NCI-H128 (cell line): ENCODE results near the gene GPR132.
"Not testable (repeated sequence)": the region's sequence is repeated elsewhere in the genome, so short reads cannot be mapped to it uniquely, and the experiment has no call there.

ENCODE experiments used
- DNase-seq: peaks from one replicate; lab custom pipeline; 2025; ENCODE audit not compliant: unreplicated experiment; lab: John Stamatoyannopoulos, UW

Gene GPR132

DNA sequence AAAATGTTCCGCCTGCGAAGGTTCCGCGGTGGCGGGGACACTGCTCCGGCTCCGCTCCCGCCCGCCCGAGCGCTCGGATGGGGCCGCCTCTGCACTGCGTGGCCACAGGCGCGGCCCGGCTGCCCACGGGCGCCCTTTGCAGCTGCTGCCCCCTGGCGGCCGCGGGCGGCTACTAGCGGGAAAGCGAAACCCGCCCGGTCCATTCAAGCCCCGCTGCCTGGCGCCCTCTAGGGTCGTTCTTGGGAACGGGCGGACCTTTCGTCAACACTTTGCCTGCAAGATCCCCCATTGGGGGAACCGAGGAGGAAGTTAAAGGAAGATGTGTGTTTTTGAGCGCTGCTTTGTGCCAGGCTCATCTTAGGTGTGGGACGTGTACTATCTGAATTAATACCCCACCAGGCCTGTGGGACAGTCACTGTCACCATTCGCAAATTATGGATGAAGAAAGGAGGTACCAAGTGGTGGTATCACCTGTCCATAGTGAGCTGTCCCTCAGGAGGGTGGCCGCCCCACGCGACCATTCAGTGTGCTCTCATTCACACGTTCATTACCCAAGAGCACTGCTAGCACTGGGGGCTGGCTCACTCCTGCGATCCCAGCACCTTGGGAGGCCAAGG lies 19.4 kb downstream of the GPR132 start:
- peak; percentile 81 for DNase-seq

DNA sequence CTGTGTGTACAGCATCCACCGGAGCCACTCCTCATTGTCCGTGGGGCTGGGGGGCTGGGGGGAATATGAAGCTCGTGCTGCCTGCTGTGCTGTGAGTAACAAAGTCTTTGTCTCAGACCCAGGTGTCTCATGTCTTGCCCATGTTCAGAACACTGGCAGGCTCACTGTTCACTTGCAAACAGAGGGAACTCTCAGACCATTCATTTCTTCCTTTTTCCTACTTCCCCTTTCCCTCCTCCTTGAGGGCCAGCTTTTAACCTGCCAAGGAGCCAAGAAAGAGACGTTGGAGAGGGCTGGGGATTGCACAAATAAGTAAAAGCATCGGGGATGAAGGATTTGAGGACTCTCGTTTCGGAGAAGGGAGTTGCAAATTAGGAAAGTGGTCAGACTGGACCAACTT lies 21.6 kb downstream of the GPR132 start:
- no peak for DNase-seq

DNA sequence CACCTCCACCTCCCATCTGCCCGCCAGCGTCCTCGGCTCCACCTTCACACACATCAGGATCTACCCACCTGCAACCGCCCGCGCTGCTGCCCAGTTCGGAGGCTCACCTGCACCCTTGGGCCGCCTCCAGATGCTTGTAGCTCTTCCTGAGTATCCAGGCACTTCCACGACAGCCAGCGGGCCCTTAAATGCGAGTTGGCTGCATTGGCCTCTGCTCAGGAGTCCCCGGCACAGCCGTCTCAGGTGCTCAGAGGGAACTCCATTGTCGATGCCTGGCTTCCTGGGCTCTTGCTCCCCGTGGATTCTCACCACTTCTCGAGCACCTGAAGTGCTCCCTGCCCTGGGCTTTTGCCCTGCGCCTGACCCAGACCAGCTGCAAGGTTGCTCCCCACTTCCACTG lies 22.4 kb downstream of the GPR132 start:
- DNase-seq = no peak

DNA sequence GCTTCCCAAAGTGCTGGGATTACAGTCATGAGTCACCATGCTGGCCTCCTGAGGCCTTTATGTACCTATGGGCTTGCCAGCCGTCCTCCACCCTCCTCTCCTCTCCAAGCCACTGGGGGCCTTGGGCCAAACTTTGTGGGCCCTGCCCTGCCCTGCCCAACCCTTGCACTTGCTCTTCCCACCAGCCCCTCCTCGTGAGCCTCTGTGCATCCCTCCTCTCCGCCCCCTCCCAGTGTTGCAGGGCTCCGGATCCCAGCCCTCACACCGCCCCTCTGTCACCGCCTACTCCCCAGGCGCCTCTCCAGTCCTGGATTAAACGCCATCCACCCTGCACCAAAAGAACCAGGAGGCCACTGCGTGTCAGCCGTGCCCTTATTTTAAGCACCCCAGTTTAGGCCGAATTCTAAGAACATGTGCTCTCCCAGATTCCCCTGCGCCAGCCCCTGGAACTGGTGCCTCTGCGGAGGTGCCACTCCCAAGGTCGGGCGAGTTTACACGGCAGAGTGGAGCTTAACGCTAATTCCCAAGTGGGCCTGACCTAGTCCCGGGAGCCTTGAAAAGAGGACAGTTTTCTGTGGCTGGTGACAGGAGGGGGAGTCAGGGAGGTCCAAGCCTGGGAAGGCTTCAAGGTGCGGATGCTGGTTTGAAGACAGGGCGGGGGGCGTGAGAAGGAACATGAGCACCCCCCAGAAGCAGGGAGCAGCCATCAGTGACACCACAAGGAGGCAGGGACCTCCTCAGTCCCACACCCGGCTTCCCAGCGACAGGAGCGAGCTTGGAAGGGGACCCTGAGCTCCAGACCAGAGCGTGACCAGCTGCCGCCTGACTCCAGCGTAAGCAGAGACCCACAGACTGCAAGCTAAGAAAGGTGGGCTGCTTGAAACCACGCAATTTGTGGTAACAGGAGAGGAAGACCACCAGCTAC lies 23.1 kb downstream of the GPR132 start:
- DNase-seq = no peak

DNA sequence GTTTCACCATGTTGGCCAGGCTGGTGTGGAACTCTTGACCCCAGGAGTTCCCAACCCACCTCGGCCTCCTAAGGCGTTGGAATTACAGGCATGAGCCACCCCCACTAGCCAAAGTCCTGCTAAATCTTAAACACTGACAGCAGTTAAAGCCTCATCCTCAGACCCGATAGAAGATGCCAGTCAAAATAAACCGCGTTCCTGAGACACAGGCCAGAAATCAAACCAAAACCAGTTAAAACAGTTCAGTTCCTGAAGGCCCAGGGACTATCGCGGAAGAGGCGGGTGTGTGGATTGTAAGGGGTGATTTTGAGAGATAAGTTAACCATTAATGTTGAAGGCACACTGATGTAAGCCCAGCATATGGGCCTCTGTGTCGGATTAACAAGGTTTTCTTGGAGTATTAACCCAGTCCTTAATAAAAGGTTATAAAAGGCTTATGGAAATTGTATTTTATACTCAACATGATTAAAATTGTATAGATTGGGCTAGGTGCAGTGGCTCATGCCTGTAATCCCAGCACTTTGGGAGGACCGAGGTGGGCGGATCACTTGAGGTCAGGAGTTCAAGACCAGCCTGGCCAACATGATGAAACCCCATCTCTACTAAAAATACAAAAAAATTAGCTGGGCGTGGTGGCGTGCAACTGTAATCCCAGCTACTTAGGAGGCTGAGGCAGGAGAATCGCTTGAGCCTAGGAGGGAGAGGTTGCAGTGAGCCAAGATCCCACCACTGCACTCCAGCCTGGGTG lies 25.6 kb downstream of the GPR132 start:
- DNase-seq = no peak

DNA sequence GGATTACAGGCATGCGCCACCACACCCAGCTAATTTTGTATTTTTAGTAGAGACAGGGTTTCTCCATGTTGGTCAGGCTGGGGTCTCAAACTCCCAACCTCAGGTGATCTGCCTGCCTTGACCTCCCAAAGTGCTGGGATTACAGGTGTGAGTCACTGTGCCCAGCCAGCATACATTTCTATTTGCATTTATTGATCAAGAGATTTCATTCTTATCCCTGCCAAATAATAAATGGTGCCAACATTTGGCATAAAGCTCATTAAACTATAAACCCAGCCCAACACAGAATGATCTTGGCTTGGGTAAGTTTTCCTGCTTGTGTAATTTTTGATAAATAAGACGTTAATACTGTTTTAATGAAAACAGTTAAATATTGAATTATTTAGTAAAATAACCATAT lies 29.6 kb downstream of the GPR132 start:
- not testable (repeated sequence) for DNase-seq

DNA sequence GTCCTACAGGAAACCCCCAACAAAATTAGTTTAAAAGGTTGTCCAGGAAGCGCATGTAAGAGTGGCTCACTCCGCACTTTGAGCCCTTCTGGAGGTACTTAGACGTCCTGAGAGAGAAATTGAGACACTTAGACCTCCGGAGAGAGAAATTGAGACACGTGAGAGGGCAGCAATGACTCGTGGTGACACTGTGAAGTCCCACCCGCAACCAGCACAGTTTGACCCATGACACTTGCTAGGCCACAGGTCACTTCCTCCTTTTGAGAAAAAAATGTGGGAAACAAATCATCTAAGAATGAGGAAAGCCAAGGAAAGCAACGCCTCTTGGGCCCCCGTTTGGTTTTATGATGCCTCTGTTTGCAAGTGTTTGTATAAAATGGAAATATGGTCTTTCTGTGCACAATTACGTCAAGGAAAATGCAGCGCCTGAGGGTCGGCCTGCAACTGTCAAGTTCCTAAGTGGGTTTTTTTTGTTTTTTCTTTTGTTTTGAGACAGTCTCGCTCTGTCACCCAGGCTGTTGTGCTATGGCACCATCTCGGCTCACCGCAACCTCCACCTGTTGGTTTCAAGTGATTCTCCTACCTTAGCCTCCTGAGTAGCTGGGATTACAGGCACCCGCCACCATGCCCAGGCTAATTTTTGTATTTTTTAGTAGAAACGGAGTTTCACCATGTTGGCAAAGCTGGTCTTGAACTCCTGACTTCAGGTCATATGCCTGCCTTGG lies 30.8 kb downstream of the GPR132 start:
- no peak for DNase-seq

DNA sequence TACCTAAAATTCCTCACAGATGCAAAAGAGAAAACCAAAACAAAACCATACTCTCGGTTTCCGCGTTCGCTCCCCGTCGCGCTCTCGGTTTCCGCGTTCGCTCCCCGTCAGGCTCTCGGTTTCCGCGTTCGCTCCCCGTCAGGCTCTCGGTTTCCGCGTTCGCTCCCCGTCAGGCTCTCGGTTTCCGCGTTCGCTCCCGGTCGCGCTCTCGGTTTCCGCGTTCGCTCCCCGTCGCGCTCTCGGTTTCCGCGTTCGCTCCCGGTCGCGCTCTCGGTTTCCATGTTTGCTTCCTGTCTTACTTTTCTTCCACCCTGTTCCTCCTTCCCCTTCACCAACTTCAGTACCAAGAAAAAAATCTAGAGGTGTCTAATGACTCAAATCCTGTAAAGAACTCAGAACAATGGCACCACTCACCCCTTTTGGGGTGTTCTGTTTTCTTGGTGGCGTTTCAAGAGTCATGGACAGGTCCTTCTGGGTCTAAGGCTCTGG lies 31.8 kb downstream of the GPR132 start:
- not testable (repeated sequence) for DNase-seq

DNA sequence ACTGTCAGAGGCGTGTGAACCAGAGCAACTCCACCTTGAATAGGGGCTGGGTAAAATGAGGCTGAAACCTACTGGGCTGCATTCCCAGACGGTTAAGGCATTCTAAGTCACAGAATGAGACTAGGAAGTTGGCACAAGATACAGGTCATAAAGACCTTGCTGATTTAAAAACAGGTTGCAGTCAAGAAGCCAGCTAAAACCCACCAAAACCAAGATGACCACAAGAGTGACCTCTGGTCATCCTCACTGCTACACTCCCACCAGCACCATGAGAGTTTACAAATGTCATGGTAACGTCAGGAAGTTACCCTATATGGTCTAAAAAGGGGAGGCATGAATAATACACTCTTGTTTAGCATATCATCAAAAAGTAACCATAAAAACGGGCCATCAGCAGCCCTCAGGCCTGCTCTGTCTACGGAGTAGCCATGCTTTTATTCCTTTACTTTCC lies 32.8 kb downstream of the GPR132 start:
- not testable (repeated sequence) for DNase-seq

DNA sequence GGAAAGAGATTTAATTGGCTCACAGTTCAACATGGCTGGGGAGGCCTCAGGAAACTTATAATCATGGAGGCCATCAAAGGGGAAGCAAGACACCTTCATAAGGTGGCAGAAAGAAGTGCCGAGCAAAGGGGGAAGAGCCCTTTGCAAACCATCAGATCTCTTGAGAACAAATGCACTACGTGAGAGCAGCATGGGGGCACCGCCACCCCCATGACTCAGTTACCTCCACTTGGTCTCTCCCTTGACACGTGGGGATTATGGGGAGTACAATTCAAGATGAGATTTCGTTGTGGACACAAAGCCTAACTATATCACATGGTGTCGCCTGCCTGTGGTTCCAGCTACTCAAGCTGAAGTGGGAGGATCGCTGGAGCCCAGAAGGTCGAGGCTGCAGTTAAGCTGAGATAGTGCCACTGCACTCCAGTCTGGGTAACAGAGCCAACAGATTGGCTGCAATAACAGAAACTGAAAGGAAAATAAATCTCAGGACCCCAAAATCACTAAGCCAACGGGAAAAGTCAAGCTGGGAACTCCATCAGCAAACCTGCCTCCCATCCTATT lies 34.3 kb downstream of the GPR132 start:
- DNase-seq = no peak

DNA sequence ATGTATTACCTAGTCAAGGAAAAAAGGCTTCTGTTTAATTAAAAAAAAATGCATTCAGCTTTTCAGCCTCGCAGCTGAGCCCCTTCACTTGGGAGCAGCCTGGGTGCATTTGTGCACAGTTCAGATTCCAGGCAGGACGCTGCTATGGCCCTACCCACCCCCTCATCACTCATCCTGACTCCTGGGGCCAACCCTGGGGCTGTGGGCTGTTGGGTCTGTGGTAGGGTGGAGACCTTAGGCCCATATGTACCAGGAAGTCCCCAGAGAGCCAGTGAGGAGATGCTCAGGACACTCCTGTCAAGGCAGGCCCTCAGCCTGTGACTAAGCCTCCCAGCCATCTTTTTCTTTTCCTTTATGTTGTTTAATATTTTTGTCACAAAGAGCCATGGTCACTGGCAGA lies 35.0 kb downstream of the GPR132 start:
- DNase-seq = no peak

DNA sequence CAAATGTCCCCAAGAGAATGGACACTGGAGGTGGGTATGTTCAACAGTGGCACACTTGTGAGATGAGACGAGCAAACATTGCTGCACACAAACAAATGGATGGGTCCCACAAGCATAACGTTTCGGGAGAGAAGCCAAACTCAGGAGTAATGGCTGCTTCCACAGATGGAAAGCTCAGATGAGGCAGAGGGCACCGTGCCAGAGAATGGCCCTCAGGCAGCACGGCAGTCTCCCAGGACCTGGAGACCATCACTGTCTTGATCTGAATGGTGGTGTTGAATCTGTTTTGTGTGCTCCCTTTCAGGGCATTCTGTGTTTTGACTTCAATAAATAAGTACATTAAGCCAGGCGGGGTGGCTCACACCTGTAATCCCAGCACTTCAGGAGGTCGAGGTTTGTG lies 35.8 kb downstream of the GPR132 start:
- no peak for DNase-seq

DNA sequence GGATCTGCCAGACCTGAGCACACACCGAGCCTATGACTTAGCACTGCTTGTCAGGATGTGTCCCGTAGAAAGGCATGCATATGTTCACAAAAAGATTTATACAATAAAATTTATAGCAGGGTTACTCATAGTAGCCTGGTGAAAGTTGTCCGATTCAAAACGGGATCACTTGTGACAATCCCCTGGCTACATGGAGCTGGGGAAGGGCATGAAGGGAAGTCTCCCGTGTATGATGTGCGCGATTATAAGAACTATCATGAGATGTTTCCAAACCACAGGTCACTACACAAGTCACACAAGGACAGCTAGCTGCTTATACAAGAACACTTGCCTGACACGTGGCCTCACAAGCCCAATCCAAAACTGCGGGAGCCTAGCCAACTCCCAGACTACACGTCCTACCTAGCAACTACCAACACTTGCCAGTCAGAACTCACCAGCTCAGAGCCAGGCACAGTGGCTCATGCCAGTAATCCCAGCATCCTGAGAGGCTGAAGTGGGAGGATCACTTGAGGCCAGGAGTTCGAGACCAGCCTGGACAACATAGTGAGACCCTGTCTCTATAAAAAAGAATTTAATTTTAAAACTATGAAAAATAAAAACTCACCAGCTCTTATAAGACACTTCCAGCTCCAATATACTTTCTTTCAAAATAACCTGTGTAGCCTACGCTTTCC lies 36.8 kb downstream of the GPR132 start:
- DNase-seq = no peak

DNA sequence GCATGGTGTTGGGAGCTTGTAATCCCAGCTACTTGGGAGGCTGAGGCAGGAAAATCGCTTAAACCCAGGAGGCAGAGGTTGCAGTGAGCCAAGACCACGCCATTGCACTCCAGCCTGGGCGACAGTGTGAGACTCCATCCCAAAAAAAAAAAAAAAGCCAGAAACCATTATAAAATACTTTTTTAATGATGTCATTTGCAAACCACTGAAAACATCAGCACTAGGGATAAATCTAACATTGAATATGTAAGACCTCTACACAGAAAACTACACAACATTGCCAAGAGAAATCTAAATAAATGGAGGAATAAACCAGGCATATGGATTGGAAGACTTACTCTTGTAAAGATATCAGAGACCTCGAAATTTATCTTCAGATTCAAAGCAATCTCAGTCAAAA lies 37.5 kb downstream of the GPR132 start:
- not testable (repeated sequence) for DNase-seq

DNA sequence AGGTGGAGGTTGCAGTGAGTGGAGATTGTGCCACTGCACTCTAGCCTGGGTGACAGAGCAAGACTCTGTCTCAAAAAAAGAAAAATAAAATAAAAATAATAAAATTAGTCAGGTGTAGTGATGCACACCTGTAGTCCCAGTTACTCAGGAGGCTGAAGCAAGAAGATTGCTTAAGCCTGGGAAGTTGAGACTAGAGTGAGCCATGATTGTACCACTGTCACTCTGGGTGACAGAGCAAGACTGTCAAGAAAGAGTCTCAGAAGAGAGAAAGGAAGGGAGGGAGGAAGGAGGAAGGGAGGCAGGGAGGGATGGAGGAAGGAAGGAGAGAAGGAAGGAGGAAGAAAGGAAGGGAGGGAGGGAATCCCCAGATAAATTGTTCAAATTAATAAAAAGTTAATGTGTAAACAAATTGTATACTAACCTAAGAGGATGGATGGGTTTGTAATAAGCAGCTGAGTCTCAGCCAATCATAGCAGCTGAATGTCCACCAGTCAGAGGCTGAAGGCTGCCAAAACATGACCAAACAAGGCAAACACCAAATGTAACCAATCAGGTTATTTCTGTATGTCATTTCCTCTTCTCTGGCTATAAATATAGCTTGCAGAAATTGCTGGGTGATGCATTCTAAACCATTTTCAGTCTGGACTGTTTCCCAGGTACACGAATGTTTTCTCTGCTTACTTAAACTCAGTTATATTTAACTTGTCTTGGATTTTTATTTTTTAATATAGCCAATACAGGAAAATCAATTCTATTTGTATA lies 38.2 kb downstream of the GPR132 start:
- DNase-seq = no peak

DNA sequence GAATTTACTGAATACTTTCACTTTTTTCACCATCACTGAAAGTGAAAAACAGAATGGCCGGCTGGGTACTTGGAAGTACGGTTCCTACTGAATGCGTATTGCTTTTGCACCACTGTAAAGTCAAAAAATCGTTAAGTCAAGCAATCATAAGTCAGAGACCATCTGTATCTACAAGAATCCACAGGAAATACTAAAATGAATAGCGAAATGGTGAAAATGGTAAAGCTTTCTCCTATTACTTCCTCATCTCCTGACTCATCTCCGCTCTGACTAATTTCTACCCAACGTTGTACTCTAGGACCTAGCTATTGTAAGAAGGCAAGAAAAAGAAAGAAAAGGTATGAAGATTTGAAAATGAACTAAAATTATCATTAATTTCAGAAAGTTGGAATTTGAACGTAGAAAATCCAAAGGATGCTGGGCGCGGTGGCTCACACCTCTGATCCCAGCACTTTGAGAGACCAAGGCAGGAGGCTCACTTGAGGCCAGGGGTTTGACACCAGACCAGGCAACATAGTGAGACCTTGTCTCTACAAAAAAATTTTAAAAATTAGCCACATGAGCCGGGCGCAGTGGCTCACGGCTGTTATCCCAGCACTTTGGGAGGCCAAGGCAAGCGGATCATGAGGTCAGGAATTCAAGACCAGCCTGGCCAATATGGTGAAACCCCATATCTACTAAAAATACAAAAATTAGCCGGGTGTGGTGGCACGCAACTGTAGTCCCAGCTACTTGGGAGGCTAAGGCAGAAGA lies 39.0 kb downstream of the GPR132 start:
- no peak for DNase-seq

DNA sequence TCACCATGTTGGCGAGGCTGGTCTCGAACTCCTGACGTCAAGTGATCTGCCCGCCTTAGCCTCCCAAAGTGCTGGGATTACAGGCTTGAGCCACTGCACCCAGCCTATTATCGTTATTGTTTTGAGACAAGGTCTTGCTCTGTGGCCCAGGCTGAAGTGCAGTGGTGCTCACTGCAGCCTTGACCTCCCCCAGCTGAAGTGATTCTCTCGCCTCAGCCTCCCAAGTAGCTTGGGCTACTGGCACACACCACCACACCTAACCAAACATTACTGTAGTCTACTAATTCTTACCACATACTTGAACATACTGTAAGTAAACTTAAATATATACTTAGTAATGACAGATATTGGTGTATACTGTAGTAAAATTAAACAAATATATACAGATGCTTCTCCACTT lies 39.8 kb downstream of the GPR132 start:
- no peak for DNase-seq

DNA sequence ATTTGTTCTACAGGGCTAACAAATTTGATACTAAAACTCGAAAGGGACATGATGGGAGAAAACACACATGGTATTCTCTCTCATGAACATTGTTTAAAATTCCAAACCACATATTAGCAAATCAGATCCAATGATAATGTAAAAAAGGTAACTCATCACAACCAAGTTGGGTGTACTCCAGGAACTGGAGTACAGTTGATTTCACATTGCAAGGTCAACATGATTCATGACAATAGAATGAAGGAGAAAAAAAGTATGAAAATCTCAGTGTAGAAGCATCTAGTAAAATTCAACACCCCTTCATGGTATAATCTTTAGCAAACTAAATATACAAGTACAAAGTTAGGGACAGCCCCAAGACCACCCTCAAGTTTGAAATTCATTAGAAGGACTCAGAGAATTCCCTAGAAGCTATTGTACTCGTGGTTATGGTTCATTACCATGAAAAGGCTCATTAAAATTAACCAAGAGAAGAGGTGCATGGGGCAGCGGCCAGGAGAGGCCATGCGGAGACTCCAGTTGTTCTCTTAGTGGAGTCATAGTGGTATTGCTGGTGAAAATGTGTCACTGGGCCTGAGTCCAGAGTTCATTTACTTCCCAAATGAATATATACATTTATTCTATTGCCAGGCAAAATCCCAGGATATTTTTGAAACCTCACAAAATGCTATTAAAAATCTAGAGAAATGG lies 41.3 kb downstream of the GPR132 start:
- no peak for DNase-seq
